Keratinocyte (primary cell): ENCODE measurements around the gene SRPK1. TPM values are rescaled to one million over a fixed set of nuclear protein-coding genes. Genes with fewer than 3 reads are reported as not detected.

ENCODE experiments used
- DNase-seq: peaks from one replicate; pipeline ENCODE4 v3.0.0-alpha.2; 2011; ENCODE audit warnings: low read depth, missing footprints, low spot score
- FAIRE-seq: peaks from 2 replicates; lab custom pipeline; 2011; peaks lifted over from hg19 to GRCh38; lab: Jason Lieb, UNC
- H2AFZ ChIP-seq: 2 replicates; pipeline ENCODE4 v1.6.0; 2012; ENCODE audit warnings: low read length, control low read depth, inconsistent platforms; ENCODE audit not compliant: control insufficient read depth
- H3K27ac ChIP-seq: 2 replicates; pipeline ENCODE4 v1.5.1; 2011; ENCODE audit warnings: low read length; ENCODE audit not compliant: control insufficient read depth, insufficient read depth
- H3K27me3 ChIP-seq: 3 replicates; pipeline ENCODE4 v1.6.0; 2011; ENCODE audit warnings: low read length; ENCODE audit not compliant: control insufficient read depth, insufficient read depth; ENCODE audit errors: extremely low read depth
- H3K36me3 ChIP-seq, 2 experiments: 2 replicates in 1 of 2; 3 replicates in 1 of 2; pipeline ENCODE4 v1.5.1; 2011; ENCODE audit warnings: low read length in 2 of 2, mild to moderate bottlenecking in 1 of 2; ENCODE audit not compliant: control insufficient read depth in 2 of 2, insufficient read depth in 2 of 2; ENCODE audit errors: extremely low read depth in 1 of 2
- H3K4me1 ChIP-seq: 3 replicates; pipeline ENCODE4 v1.5.1; 2011; ENCODE audit warnings: low read length; ENCODE audit not compliant: control insufficient read depth, insufficient read depth; ENCODE audit errors: extremely low read depth
- H3K4me2 ChIP-seq: 3 replicates; pipeline ENCODE4 v1.6.0; 2011; ENCODE audit warnings: low read depth, low read length; ENCODE audit not compliant: control insufficient read depth, insufficient read depth; ENCODE audit errors: extremely low read depth
- H3K4me3 ChIP-seq, 3 experiments: fragments of 200-600 bp in 1 of 3; sonication (generic) in 1 of 3; 2 replicates in 2 of 3; 3 replicates in 1 of 3; pipeline ENCODE4 v1.5.1; 2011 to 2016; ENCODE audit warnings: low read length in 3 of 3, mild to moderate bottlenecking in 3 of 3, control low read depth in 2 of 3, inconsistent platforms in 1 of 3, low read depth in 1 of 3, mixed read lengths in 1 of 3, mixed run types in 1 of 3, moderate library complexity in 1 of 3; ENCODE audit not compliant: control insufficient read depth in 2 of 3, insufficient read depth in 2 of 3; ENCODE audit errors: extremely low read depth in 1 of 3
- H3K79me2 ChIP-seq: 2 replicates; pipeline ENCODE4 v1.6.0; 2012; ENCODE audit warnings: low read length; ENCODE audit not compliant: control insufficient read depth, insufficient read depth
- H3K9ac ChIP-seq: 3 replicates; pipeline ENCODE4 v1.6.0; 2011; ENCODE audit warnings: low read length; ENCODE audit not compliant: control insufficient read depth, insufficient read depth; ENCODE audit errors: extremely low read depth
- H3K9me1 ChIP-seq: 3 replicates; pipeline ENCODE4 v1.6.0; 2011; ENCODE audit warnings: low read length; ENCODE audit not compliant: control insufficient read depth, insufficient read depth; ENCODE audit errors: extremely low read depth
- H3K9me3 ChIP-seq: 2 replicates; pipeline ENCODE4 v1.5.1; 2012; ENCODE audit warnings: low read depth, low read length; ENCODE audit not compliant: control insufficient read depth
- H4K20me1 ChIP-seq: 3 replicates; pipeline ENCODE4 v1.6.0; 2011; ENCODE audit warnings: low read length; ENCODE audit not compliant: control insufficient read depth, insufficient read depth; ENCODE audit errors: extremely low read depth
- CTCF ChIP-seq, 3 experiments: IDR thresholded peaks in 1 of 3; conservative IDR thresholded peaks in 1 of 3; optimal IDR thresholded peaks in 1 of 3; 2 replicates in 2 of 3; 3 replicates in 1 of 3; pipeline versions ENCODE3 to v1.5.1; 2011; ENCODE audit warnings: low read length in 3 of 3, mild to moderate bottlenecking in 3 of 3, moderate library complexity in 2 of 3, control low read depth in 1 of 3, inconsistent platforms in 1 of 3; ENCODE audit not compliant: insufficient read depth in 2 of 3; ENCODE audit errors: extremely low read depth in 1 of 3
- EZH2 ChIP-seq: IDR thresholded peaks from one replicate; pipeline ENCODE4 v1.6.1; 2012; ENCODE audit warnings: inconsistent platforms, mild to moderate bottlenecking, low read length, moderate library complexity
- dilution Hi-C: fragments of 300-500 bp; cut with MboI; formaldehyde crosslinking; loops from one replicate; pipeline ENCODE4 v1.7.0; 2020; ENCODE audit warnings: low sequenced_read_pairs; ENCODE audit not compliant: extremely low pct_ligation_motif_present
- polyA plus RNA-seq, 5 experiments: library from polyadenylated mRNA; depleted of rRNA in 3 of 5; stranded (reverse) in 3 of 5; stranded (forward) in 1 of 5; unstranded in 1 of 5; fragments of >200 nt; gene quantifications; 1 replicate in 1 of 5; 2 replicates in 3 of 5; 3 replicates in 1 of 5; pipeline versions ENCODE4 v1.2.1 to v1.2.3, GENCODE V29; 2011 to 2012; ENCODE audit warnings: missing spikeins in 2 of 5, low read depth in 1 of 5, low replicate concordance in 1 of 5

Gene SRPK1
- polyA plus RNA-seq, 1 donor (not counting 4 experiments of a cell fraction or from before 2014, with no cell fraction given): 64.1 TPM

- peaks cover 14 to 19% of the 10 kb centered on the region in 2 experiments for H3K36me3 ChIP-seq
- FAIRE-seq (no peak), DNase-seq (no peak)
- H3K27ac ChIP-seq: no peak overlapping the region
- H3K9me1 ChIP-seq: no peaks in the 10 kb centered on the region
- no peak overlapping the region for H2AFZ ChIP-seq
- H3K4me3 ChIP-seq: no peak overlapping the region
- no peaks in the 10 kb centered on the region for H3K79me2 ChIP-seq
- no peaks in the 10 kb centered on the region for H4K20me1 ChIP-seq
- H3K4me1 ChIP-seq: no peaks in the 10 kb centered on the region
- no peaks in the 10 kb centered on the region for H3K9me3 ChIP-seq
- TF ChIP-seq EZH2: no peak
- no peak overlapping the region for H3K4me2 ChIP-seq
- no peaks in the 10 kb centered on the region for H3K27me3 ChIP-seq
- dilution Hi-C loops: no loop called here
- H3K9ac ChIP-seq: no peak overlapping the region
Measured at GRCh38 chr6:35859367-35859766, 61.5 kb downstream of the SRPK1 start.

- no peak overlapping the region for H3K4me2 ChIP-seq
- TF ChIP-seq CTCF (optimal IDR thresholded peaks at IDR 0.05 in 1 of 3, IDR thresholded peaks at IDR 0.05 in 1 of 3, conservative IDR thresholded peaks at IDR 0.05 in 1 of 3; ENCODE audit: extremely low read depth in 1 of 3, insufficient read depth in 2 of 3, low read length in 3 of 3) (no peak), EZH2 (no peak)
- FAIRE-seq (no peak), DNase-seq (no peak)
- H3K27ac ChIP-seq: no peak overlapping the region
- no peaks in the 10 kb centered on the region for H4K20me1 ChIP-seq
- no peaks in the 10 kb centered on the region for H3K9me1 ChIP-seq
- H3K9ac ChIP-seq: no peak overlapping the region
- H3K27me3 ChIP-seq: no peaks in the 10 kb centered on the region
- H3K4me3 ChIP-seq: no peak overlapping the region
- H3K4me1 ChIP-seq: no peaks in the 10 kb centered on the region
- no peak overlapping the region for H2AFZ ChIP-seq
- peaks cover 16% of the 10 kb centered on the region in 2 experiments for H3K36me3 ChIP-seq
- dilution Hi-C loops: no loop called here
- H3K9me3 ChIP-seq: no peaks in the 10 kb centered on the region
- H3K79me2 ChIP-seq: no peaks in the 10 kb centered on the region
Measured at GRCh38 chr6:35857853-35858252, 63.0 kb downstream of the SRPK1 start.

GRCh38 chr6:35856250-35856649 lies 64.6 kb downstream of the SRPK1 start:
- dilution Hi-C loops: no loop called here
- Histone ChIP-seq H3K9me3 (no peaks in the 10 kb centered on the region), H4K20me1 (no peaks in the 10 kb centered on the region), H3K4me1 (no peaks in the 10 kb centered on the region), H3K9me1 (no peaks in the 10 kb centered on the region), H3K9ac (no peak overlapping the region), H3K4me2 (no peak overlapping the region), H2AFZ (no peak overlapping the region), H3K27me3 (no peaks in the 10 kb centered on the region), H3K79me2 (no peaks in the 10 kb centered on the region), H3K36me3 (peaks cover 14 to 20% of the 10 kb centered on the region in 2 experiments), H3K27ac (no peak overlapping the region), H3K4me3 (no peak overlapping the region)
- DNase-seq: no peak
- no peak for FAIRE-seq
- no peak for TF ChIP-seq EZH2
- TF ChIP-seq CTCF (optimal IDR thresholded peaks at IDR 0.05 in 1 of 3, IDR thresholded peaks at IDR 0.05 in 1 of 3, conservative IDR thresholded peaks at IDR 0.05 in 1 of 3; ENCODE audit: extremely low read depth in 1 of 3, insufficient read depth in 2 of 3, low read length in 3 of 3): no peak
